Measurements from ENCODE around the gene TXNRD3.

DNA sequence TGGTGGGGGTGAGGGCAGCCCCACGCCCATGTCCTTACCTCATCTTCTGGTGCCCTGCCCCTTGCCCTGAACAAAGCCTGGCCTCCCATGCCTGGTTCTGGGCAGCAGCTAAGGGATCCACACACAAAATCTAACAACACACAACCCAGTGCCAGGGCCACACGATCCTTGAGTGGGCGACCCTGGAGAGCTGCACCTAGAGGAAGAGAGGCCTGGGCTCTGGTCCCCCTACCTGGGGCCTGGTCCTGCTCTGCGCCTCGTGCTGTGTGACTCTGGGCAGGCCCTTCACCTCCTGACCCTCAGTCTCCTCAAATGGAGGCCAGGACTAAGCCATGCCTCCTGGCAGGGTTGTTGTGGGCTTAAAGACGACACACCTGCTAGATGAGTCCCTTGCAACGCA, 76.2 kb downstream of the TXNRD3 start:
- TF ChIP-seq, protein P1, sequence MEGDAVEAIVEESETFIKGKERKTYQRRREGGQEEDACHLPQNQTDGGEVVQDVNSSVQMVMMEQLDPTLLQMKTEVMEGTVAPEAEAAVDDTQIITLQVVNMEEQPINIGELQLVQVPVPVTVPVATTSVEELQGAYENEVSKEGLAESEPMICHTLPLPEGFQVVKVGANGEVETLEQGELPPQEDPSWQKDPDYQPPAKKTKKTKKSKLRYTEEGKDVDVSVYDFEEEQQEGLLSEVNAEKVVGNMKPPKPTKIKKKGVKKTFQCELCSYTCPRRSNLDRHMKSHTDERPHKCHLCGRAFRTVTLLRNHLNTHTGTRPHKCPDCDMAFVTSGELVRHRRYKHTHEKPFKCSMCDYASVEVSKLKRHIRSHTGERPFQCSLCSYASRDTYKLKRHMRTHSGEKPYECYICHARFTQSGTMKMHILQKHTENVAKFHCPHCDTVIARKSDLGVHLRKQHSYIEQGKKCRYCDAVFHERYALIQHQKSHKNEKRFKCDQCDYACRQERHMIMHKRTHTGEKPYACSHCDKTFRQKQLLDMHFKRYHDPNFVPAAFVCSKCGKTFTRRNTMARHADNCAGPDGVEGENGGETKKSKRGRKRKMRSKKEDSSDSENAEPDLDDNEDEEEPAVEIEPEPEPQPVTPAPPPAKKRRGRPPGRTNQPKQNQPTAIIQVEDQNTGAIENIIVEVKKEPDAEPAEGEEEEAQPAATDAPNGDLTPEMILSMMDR (IDR thresholded peaks at IDR 0.05), result no peak
- TF ChIP-seq POLR2A (IDR thresholded peaks at IDR 0.05), result no peak

Data from Peyer's patch (tissue), 4 donors.